GM23248 (cell line): Measurements from ENCODE around the gene KLHL2. TPM values are rescaled to one million over a fixed set of nuclear protein-coding genes. Genes with fewer than 3 reads are reported as not detected.

Experiments
- DNase-seq: peaks from one replicate; pipeline ENCODE4 v3.0.0-alpha.2; 2015
- H2AFZ ChIP-seq: fragments of 200-600 bp; sonication (generic); 2 replicates; pipeline ENCODE4 v1.6.1; 2016; ENCODE audit warnings: antibody characterized with exemption
- H3F3A ChIP-seq: fragments of 200-600 bp; sonication (generic); 2 replicates; pipeline ENCODE4 v1.6.1; 2016; ENCODE audit warnings: mild to moderate bottlenecking, antibody characterized with exemption, mixed run types; ENCODE audit not compliant: insufficient read depth
- H3K27ac ChIP-seq: fragments of 200-600 bp; sonication (generic); 2 replicates; pipeline ENCODE4 v1.5.1; 2016; ENCODE audit warnings: mild to moderate bottlenecking
- H3K27me3 ChIP-seq: fragments of 200-600 bp; sonication (generic); replicated peaks from 2 replicates; pipeline ENCODE4 v1.6.1; 2016; ENCODE audit warnings: mild to moderate bottlenecking; ENCODE audit not compliant: insufficient read depth
- H3K36me3 ChIP-seq: fragments of 200-600 bp; sonication (generic); 2 replicates; pipeline ENCODE4 v1.6.1; 2016; ENCODE audit warnings: low read depth, mild to moderate bottlenecking
- H3K4me1 ChIP-seq: fragments of 200-600 bp; sonication (generic); 2 replicates; pipeline ENCODE4 v1.6.1; 2016; ENCODE audit warnings: mild to moderate bottlenecking; ENCODE audit not compliant: insufficient read depth
- H3K4me2 ChIP-seq: fragments of 200-600 bp; sonication (generic); one replicate; pipeline ENCODE4 v1.6.1; 2016; ENCODE audit warnings: mild to moderate bottlenecking; ENCODE audit not compliant: unreplicated experiment
- H3K4me3 ChIP-seq: fragments of 200-600 bp; sonication (generic); 2 replicates; pipeline ENCODE4 v1.5.1; 2016; ENCODE audit warnings: mild to moderate bottlenecking
- H3K79me2 ChIP-seq: fragments of 200-600 bp; sonication (generic); 2 replicates; pipeline ENCODE4 v1.6.1; 2016; ENCODE audit warnings: mild to moderate bottlenecking; ENCODE audit not compliant: insufficient read depth
- H3K9ac ChIP-seq: fragments of 200-600 bp; sonication (generic); 2 replicates; pipeline ENCODE4 v1.6.1; 2016; ENCODE audit warnings: mild to moderate bottlenecking
- H3K9me2 ChIP-seq: fragments of 200-600 bp; sonication (generic); 2 replicates; pipeline ENCODE4 v1.6.1; 2016; ENCODE audit warnings: mixed run types, mild to moderate bottlenecking, moderate library complexity; ENCODE audit not compliant: insufficient read depth
- H3K9me3 ChIP-seq: fragments of 200-600 bp; sonication (generic); one replicate; pipeline ENCODE4 v1.6.1; 2017; ENCODE audit warnings: low read depth
- H4K20me1 ChIP-seq: fragments of 200-600 bp; sonication (generic); 2 replicates; pipeline ENCODE4 v1.6.0; 2016; ENCODE audit not compliant: insufficient read depth
- EZH2 ChIP-seq: fragments of 200-600 bp; sonication (generic); IDR thresholded peaks from 2 replicates; pipeline ENCODE4 v1.6.1; 2018; ENCODE audit warnings: antibody characterized with exemption, mild to moderate bottlenecking; ENCODE audit not compliant: insufficient read depth, poor library complexity, severe bottlenecking
- EZH2phosphoT487 ChIP-seq: fragments of 200-600 bp; sonication (generic); IDR thresholded peaks from 2 replicates; pipeline ENCODE4 v1.6.1; 2018; ENCODE audit warnings: antibody characterized with exemption, moderate library complexity, mild to moderate bottlenecking, low read depth; ENCODE audit not compliant: insufficient read depth
- WGBS, 2 experiments: methylation state at CpG; one replicate each; pipeline ENCODE4 v1.1.6; 2015 to 2017; ENCODE audit warnings: low lambda C conversion rate in 2 of 2, low coverage in 1 of 2; ENCODE audit errors: missing lambda C conversion rate in 2 of 2; 5-methylcytosine and 5-hydroxymethylcytosine counted together
- in situ Hi-C: fragments of 300-500 bp; cut with MboI; formaldehyde crosslinking; loops from 2 replicates; pipeline ENCODE4 v1.15.0; 2020
- polyA plus RNA-seq: library from polyadenylated mRNA; unstranded; fragments of >200 nt; fragmentation: Nextera tagmentation; extraction: Ambion mirVana; gene quantifications from 2 replicates; pipeline ENCODE4 v1.2.1, GENCODE V29; 2016
- small RNA-seq: library from RNA; depleted of rRNA; stranded (forward); fragments of <200 nt; gene quantifications from one replicate; pipeline ENCODE3, GENCODE V24; 2014; ENCODE audit warnings: low read depth, low replicate concordance
- total RNA-seq: library from RNA; depleted of rRNA; stranded (reverse); fragments of >200 nt; shearing (Covaris generic); gene quantifications from 2 replicates; pipeline ENCODE4 v1.2.3, GENCODE V29; 2014; rRNA removed

KLHL2 gene
- total and polyA plus RNA-seq, 2 experiments from 2014 or later, result 11.0 to 20.2 TPM

- Histone ChIP-seq H3K9me2 (no peaks in the 10 kb centered on the region), H3K4me1 (no peaks in the 10 kb centered on the region), H3K9ac (no peak overlapping the region), H3F3A (0 out of 2 replicates have a peak, but pooled peaks cover 4% of the 10 kb centered on the region), H3K4me2 (no peak overlapping the region), H3K4me3 (no peak overlapping the region), H3K36me3 (no peaks in the 10 kb centered on the region), H4K20me1 (no peaks in the 10 kb centered on the region), H3K27ac (no peak overlapping the region), H3K9me3 (no peaks in the 10 kb centered on the region), H3K79me2 (no peaks in the 10 kb centered on the region), H3K27me3 (no peaks in the 10 kb centered on the region), H2AFZ (no peak overlapping the region)
- in situ Hi-C loops, result no loop called here
- TF ChIP-seq EZH2 (no peak), EZH2phosphoT487 (no peak)
- no peak for DNase-seq
- 66 to 78% methylated on average over 1 of the region's 1 CpG for WGBS, 2 experiments
Observed at GRCh38 chr4:165370530-165370929, 163.2 kb downstream of the KLHL2 start.

Small RNA genes lying within 50 kb of the gene (small RNA-seq; reads per million reads assigned to genes)
- not detected for gene RNU4-87P

Other genes with a start within 250 kb of the KLHL2 start
- gene TRIM61, start 229.9 kb upstream of the KLHL2 start, total RNA-seq, result not detected in 2 replicates
- 0.18 TPM in 1 of 2 replicates, not detected in the other for gene TRIM61, start 229.9 kb upstream of the KLHL2 start, polyA plus RNA-seq
- not detected in 2 replicates for gene TRIM60, start 175.6 kb upstream of the KLHL2 start, total RNA-seq
- not detected in 2 replicates for gene TRIM60, start 175.6 kb upstream of the KLHL2 start, polyA plus RNA-seq
- gene TRIM75, start 153.7 kb upstream of the KLHL2 start, total RNA-seq, result not detected in 2 replicates
- gene TRIM75, start 153.7 kb upstream of the KLHL2 start, polyA plus RNA-seq, result not detected in 2 replicates
- 6.4 and 13.7 TPM in 2 replicates for gene TMEM192, start 94.7 kb upstream of the KLHL2 start, total RNA-seq
- 7.6 and 7.8 TPM in 2 replicates for gene TMEM192, start 94.7 kb upstream of the KLHL2 start, polyA plus RNA-seq
- 72.2 and 80.9 TPM in 2 replicates for gene MSMO1, start 120.1 kb downstream of the KLHL2 start, total RNA-seq
- gene MSMO1, start 120.1 kb downstream of the KLHL2 start, polyA plus RNA-seq, result 70.9 and 72.7 TPM in 2 replicates
- gene CPE, start 171.4 kb downstream of the KLHL2 start, total RNA-seq, result 66.9 and 77.9 TPM in 2 replicates
- 51.0 and 53.9 TPM in 2 replicates for gene CPE, start 171.4 kb downstream of the KLHL2 start, polyA plus RNA-seq